Trophoblast cell (in vitro differentiated cells and primary cell): ENCODE measurements around the gene USB1.
A peak's percentile ranks its signal among the peaks of the same experiment; 100 is the strongest.

Experiments
- DNase-seq, 2 donors: peaks; one replicate each; pipeline ENCODE4 v3.0.0-alpha.2; 2016
- H2AFZ ChIP-seq: 2 replicates; pipeline ENCODE4 v1.6.1; 2013; ENCODE audit warnings: low read length, moderate library complexity, mild to moderate bottlenecking; ENCODE audit not compliant: insufficient read depth, poor library complexity
- H2AK5ac ChIP-seq: 2 replicates; pipeline ENCODE4 v1.6.1; 2013; ENCODE audit warnings: mild to moderate bottlenecking, low read length
- H2BK120ac ChIP-seq: 2 replicates; pipeline ENCODE4 v1.6.1; 2013; ENCODE audit warnings: low read length, mild to moderate bottlenecking, moderate library complexity; ENCODE audit not compliant: insufficient read depth, poor library complexity
- H2BK12ac ChIP-seq: 2 replicates; pipeline ENCODE4 v1.6.1; 2013; ENCODE audit warnings: mild to moderate bottlenecking, low read length, moderate library complexity
- H2BK5ac ChIP-seq: 2 replicates; pipeline ENCODE4 v1.6.1; 2013; ENCODE audit warnings: low read length, low read depth, moderate library complexity, mild to moderate bottlenecking; ENCODE audit not compliant: poor library complexity
- H3K14ac ChIP-seq: 2 replicates; pipeline ENCODE4 v1.6.1; 2013; ENCODE audit warnings: mild to moderate bottlenecking, low read length
- H3K18ac ChIP-seq: 2 replicates; pipeline ENCODE4 v1.6.1; 2013; ENCODE audit warnings: mild to moderate bottlenecking, low read length
- H3K23ac ChIP-seq: 2 replicates; pipeline ENCODE4 v1.6.1; 2013; ENCODE audit warnings: low read length
- H3K27ac ChIP-seq: 2 replicates; pipeline ENCODE4 v1.5.1; 2013; ENCODE audit warnings: low read depth, mild to moderate bottlenecking, inconsistent platforms, low read length, moderate library complexity
- H3K27me3 ChIP-seq: 2 replicates; pipeline ENCODE4 v1.6.1; 2013; ENCODE audit warnings: inconsistent platforms, mild to moderate bottlenecking, low read length, moderate library complexity; ENCODE audit not compliant: insufficient read depth
- H3K36me3 ChIP-seq, 2 experiments: 1 replicate in 1 of 2; 2 replicates in 1 of 2; pipeline ENCODE4 v1.6.1; 2013; ENCODE audit warnings: low read length in 2 of 2, mild to moderate bottlenecking in 2 of 2, moderate library complexity in 1 of 2; ENCODE audit not compliant: insufficient read depth in 2 of 2, control insufficient read depth in 1 of 2
- H3K4ac ChIP-seq: 2 replicates; pipeline ENCODE4 v1.6.1; 2013; ENCODE audit warnings: low read depth, mild to moderate bottlenecking, low read length, moderate library complexity
- H3K4me1 ChIP-seq, 2 experiments: 1 replicate in 1 of 2; 2 replicates in 1 of 2; pipeline ENCODE4 v1.6.1; 2013; ENCODE audit warnings: low read length in 2 of 2, mild to moderate bottlenecking in 2 of 2, moderate library complexity in 1 of 2; ENCODE audit not compliant: insufficient read depth in 2 of 2, control insufficient read depth in 1 of 2
- H3K4me2 ChIP-seq: 2 replicates; pipeline ENCODE4 v1.6.1; 2013; ENCODE audit warnings: inconsistent platforms, mild to moderate bottlenecking, low read length, moderate library complexity
- H3K4me3 ChIP-seq: 2 replicates; pipeline ENCODE4 v1.5.1; 2013; ENCODE audit warnings: mild to moderate bottlenecking, low read depth, low read length, inconsistent platforms
- H3K79me1 ChIP-seq: one replicate; pipeline ENCODE4 v1.6.1; 2013; ENCODE audit warnings: low read length
- H3K79me2 ChIP-seq: 2 replicates; pipeline ENCODE4 v1.6.1; 2013; ENCODE audit warnings: low read length, mild to moderate bottlenecking; ENCODE audit not compliant: control insufficient read depth, insufficient read depth, poor library complexity
- H3K9ac ChIP-seq: 2 replicates; pipeline ENCODE4 v1.6.1; 2013; ENCODE audit warnings: mild to moderate bottlenecking, low read length
- H3K9me3 ChIP-seq: 2 replicates; pipeline ENCODE4 v1.6.1; 2013; ENCODE audit warnings: low read depth, mild to moderate bottlenecking, control low read depth, inconsistent platforms, low read length; ENCODE audit not compliant: insufficient read depth
- H4K12ac ChIP-seq: 2 replicates; pipeline ENCODE4 v1.6.1; 2013; ENCODE audit warnings: low read depth, mild to moderate bottlenecking, low read length, moderate library complexity
- H4K8ac ChIP-seq: 2 replicates; pipeline ENCODE4 v1.6.1; 2013; ENCODE audit warnings: low read depth, mild to moderate bottlenecking, low read length, moderate library complexity
- H4K91ac ChIP-seq: one replicate; pipeline ENCODE4 v1.6.1; 2013; ENCODE audit warnings: low read depth, mild to moderate bottlenecking, low read length, moderate library complexity
- WGBS: extraction: QIAGEN DNeasy Blood & Tissue Kit; methylation state at CpG from one replicate; pipeline ENCODE4 v1.1.7; 2013; ENCODE audit warnings: missing lambda C conversion rate; ENCODE audit not compliant: insufficient read length, insufficient coverage; ENCODE audit errors: extremely low coverage; 5-methylcytosine and 5-hydroxymethylcytosine counted together

USB1 gene

GRCh38 chr16:58046054-58046881, 45.1 kb downstream of the USB1 start:
- Histone ChIP-seq H3K27ac (no peak overlapping the region), H3K79me2 (no peaks in the 10 kb centered on the region), H2AFZ (no peak overlapping the region), H3K9ac (no peak overlapping the region), H3K79me1 (peaks cover 3% of the 10 kb centered on the region), H3K23ac (no peak overlapping the region), H4K91ac (no peak overlapping the region), H4K8ac (no peak overlapping the region), H2AK5ac (no peak overlapping the region), H3K4me3 (no peak overlapping the region), H3K14ac (no peak overlapping the region), H3K4me2 (no peak overlapping the region), H3K4me1 (peaks cover 14 to 16% of the 10 kb centered on the region in 2 experiments), H2BK5ac (no peak overlapping the region), H2BK120ac (no peak overlapping the region), H3K27me3 (no peaks in the 10 kb centered on the region), H3K18ac (no peak overlapping the region), H3K36me3 (peaks cover 24 to 34% of the 10 kb centered on the region in 2 experiments), H3K9me3 (no peaks in the 10 kb centered on the region), H3K4ac (no peak overlapping the region), H4K12ac (no peak overlapping the region), H2BK12ac (no peak overlapping the region)
- WGBS: no CpG with 5 or more reads among the region's 16 CpGs
- no peak for DNase-seq

- H4K12ac ChIP-seq: no peak overlapping the region
- H2BK120ac ChIP-seq: no peak overlapping the region
- no peak overlapping the region for H3K4ac ChIP-seq
- H3K36me3 ChIP-seq: peaks cover 18 to 29% of the 10 kb centered on the region in 2 experiments
- no peak overlapping the region for H3K14ac ChIP-seq
- H3K18ac ChIP-seq: no peak overlapping the region
- H3K4me2 ChIP-seq: no peak overlapping the region
- H2AFZ ChIP-seq: no peak overlapping the region
- H3K9ac ChIP-seq: no peak overlapping the region
- peak overlapping the region; percentile 78 for H4K8ac ChIP-seq
- no CpG with 5 or more reads among the region's 6 CpGs for WGBS
- H2BK12ac ChIP-seq: no peak overlapping the region
- H3K4me1 ChIP-seq: peaks cover 14 to 16% of the 10 kb centered on the region in 2 experiments
- no peak overlapping the region for H3K23ac ChIP-seq
- no peak overlapping the region for H3K27ac ChIP-seq
- H3K9me3 ChIP-seq: no peaks in the 10 kb centered on the region
- no peak overlapping the region for H2AK5ac ChIP-seq
- H3K27me3 ChIP-seq: no peaks in the 10 kb centered on the region
- peaks cover 3% of the 10 kb centered on the region for H3K79me1 ChIP-seq
- H3K4me3 ChIP-seq: no peak overlapping the region
- H2BK5ac ChIP-seq: no peak overlapping the region
- no peak for DNase-seq
- H3K79me2 ChIP-seq: no peaks in the 10 kb centered on the region
- peak overlapping the region; percentile 75 for H4K91ac ChIP-seq
Observed at GRCh38 chr16:58046936-58047335, 45.7 kb downstream of the USB1 start.

- Histone ChIP-seq H4K12ac (peak overlapping the region; percentile 29), H3K23ac (no peak overlapping the region), H3K79me1 (peaks cover 3% of the 10 kb centered on the region), H3K4me2 (no peak overlapping the region), H3K79me2 (no peaks in the 10 kb centered on the region), H4K91ac (peak overlapping the region; percentile 75), H4K8ac (peak overlapping the region; percentile 78), H2BK12ac (no peak overlapping the region), H2BK120ac (no peak overlapping the region), H2AFZ (no peak overlapping the region), H3K14ac (peak overlapping the region; percentile 50), H2AK5ac (no peak overlapping the region), H3K9me3 (no peaks in the 10 kb centered on the region), H3K27me3 (no peaks in the 10 kb centered on the region), H3K27ac (no peak overlapping the region), H3K9ac (no peak overlapping the region), H3K4me3 (no peak overlapping the region), H3K18ac (no peak overlapping the region), H3K4ac (no peak overlapping the region), H2BK5ac (no peak overlapping the region), H3K36me3 (peaks cover 11 to 21% of the 10 kb centered on the region in 2 experiments), H3K4me1 (peaks cover 14 to 16% of the 10 kb centered on the region in 2 experiments)
- no CpG with 5 or more reads among the region's 19 CpGs for WGBS
- DNase-seq: no peak
Observed at GRCh38 chr16:58047557-58048348, 46.5 kb downstream of the USB1 start.

GRCh38 chr16:58048494-58049231, 47.5 kb downstream of the USB1 start:
- H2BK12ac ChIP-seq: peak overlapping the region; percentile 8

More at GRCh38 chr16:58048494-58049231, 47.5 kb downstream of the USB1 start:
- no peak overlapping the region for H4K91ac ChIP-seq
- DNase-seq: no peak
- H3K9me3 ChIP-seq: no peaks in the 10 kb centered on the region
- H3K4me1 ChIP-seq: peaks cover 11 to 12% of the 10 kb centered on the region in 2 experiments
- H3K36me3 ChIP-seq: peaks cover 2 to 13% of the 10 kb centered on the region in 2 experiments
- H3K9ac ChIP-seq: no peak overlapping the region
- no peak overlapping the region for H3K18ac ChIP-seq
- H3K27ac ChIP-seq: no peak overlapping the region
- H3K27me3 ChIP-seq: no peaks in the 10 kb centered on the region
- H3K4me2 ChIP-seq: no peak overlapping the region
- H3K4me3 ChIP-seq: no peak overlapping the region
- H3K14ac ChIP-seq: no peak overlapping the region
- no peak overlapping the region for H2BK120ac ChIP-seq
- H3K79me1 ChIP-seq: peaks cover 3% of the 10 kb centered on the region
- H2BK5ac ChIP-seq: no peak overlapping the region
- H3K4ac ChIP-seq: no peak overlapping the region
- H3K79me2 ChIP-seq: no peaks in the 10 kb centered on the region
- no peak overlapping the region for H3K23ac ChIP-seq
- no peak overlapping the region for H2AK5ac ChIP-seq
- no peak overlapping the region for H2AFZ ChIP-seq
- H4K12ac ChIP-seq: no peak overlapping the region
- no CpG with 5 or more reads among the region's 13 CpGs for WGBS
- H4K8ac ChIP-seq: no peak overlapping the region
